GM19467 (cell line): ENCODE measurements around the gene CFAP68.
A peak's percentile ranks its signal among the peaks of the same experiment; 100 is the strongest.
"Not testable (repeated sequence)": the region's sequence is repeated elsewhere in the genome, so short reads cannot be mapped to it uniquely, and the experiment has no call there.

ENCODE experiments used
- ATAC-seq: cut with Tn5 transposase; IDR thresholded peaks from one replicate; pipeline ENCODE4 v1.9.1; 2021; ENCODE audit warnings: mild to moderate bottlenecking, moderate library complexity; ENCODE audit not compliant: unreplicated experiment

The CFAP68 gene

DNA sequence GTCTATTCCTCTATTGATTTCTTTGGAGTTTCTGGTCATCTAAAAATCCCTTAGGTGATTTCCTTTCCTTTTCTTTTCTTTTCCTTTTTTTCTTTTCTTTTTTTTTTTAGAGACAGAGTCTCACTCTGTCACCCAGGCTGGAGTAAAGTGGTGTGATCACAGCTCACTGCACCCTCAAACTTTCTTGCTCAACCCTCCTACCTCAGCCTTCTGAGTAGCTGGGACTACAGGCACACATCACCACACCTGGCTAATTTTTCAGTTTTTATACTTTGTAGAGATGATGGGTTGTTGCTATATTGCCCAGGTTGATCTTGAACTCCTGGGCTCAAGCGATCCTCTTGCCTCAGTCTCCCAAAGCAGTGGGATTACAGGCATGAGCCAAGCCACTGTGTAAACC lies 37.4 kb downstream of the CFAP68 start:
- no peak for ATAC-seq

DNA sequence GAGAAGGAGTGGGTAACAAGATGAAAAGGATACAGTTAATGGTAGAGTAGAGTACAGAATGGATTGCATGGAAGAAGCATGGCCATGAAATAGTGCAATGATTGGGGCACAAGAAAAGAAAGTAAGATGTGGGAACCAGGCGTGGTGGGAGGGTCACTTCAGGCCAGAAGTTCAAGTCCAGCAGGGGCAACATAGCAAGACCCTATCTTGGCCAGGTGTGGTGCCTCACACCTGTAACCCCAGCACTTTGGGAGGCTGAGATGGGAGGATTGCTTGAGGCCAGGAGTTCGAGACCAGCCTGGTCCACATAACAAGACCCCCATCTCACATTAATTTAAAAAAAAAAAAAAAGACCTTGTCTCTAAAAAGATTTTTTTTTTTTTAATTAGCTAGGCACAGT lies 38.0 kb downstream of the CFAP68 start:
- ATAC-seq: no peak

DNA sequence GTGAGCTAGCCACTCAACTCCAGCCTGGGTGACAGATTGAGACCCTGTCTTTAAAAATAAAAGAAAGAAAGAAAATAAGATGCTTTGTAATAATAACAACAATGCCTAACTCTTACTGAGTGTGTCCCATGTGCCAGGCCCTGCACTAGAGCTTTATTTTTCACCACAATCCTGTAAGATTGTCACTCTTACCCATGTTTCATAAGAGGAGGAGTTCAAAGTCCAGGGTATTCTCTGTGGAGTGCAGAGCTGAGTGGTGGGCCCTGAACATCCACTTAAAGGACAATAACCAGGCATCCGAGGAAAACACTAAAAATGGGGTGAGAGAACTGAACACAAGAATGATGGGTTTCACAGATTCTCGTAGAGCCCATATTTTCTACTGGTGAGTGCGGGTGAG lies 38.4 kb downstream of the CFAP68 start:
- no peak for ATAC-seq

DNA sequence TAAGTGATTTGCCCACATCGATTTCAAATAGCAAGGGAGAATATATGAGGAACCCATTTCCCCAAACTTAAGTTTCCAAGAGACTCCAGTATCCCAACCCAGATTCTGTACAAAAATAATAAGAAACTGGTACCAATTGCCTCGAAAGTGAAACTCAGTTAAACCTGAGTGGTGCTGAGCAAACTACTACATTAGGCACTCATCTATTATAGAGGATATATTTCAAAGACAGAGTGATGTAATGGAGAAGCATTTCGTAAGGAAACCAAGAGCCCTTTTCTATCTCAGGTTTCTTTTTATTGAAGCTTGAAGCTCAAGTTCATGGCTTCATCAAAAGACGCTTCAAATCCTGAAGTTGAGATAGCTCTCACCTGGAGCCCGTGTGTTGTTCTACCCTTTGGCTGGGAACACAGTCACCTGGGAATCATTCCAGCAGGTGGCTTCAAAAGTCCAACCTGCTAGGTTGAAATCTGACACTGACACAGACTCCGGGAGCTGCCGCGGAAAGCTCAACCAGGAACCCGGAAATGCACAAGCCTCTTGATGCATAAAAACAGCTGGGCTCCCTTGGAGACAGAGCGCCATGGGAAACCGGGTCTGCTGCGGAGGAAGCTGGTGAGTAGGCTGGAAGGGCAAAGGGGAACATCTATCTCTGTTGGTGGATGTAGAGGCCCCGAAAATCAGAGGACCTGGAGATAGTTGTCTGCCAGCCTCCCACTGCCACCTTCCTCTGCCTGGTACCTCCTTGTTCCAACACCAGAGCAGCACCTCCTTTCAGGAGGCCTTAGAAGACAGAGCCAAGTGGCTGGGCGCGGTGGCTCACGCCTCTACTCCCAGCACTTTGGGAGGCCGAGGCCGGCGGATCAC lies 39.3 kb downstream of the CFAP68 start, which contains the start of gene C11orf52:
Gene C11orf52, plus strand, starts transcription at position 524 of the 867 bp plus-strand sequence. Its CDS starts 60 bp downstream, at position 584.
- ATAC-seq: no peak

DNA sequence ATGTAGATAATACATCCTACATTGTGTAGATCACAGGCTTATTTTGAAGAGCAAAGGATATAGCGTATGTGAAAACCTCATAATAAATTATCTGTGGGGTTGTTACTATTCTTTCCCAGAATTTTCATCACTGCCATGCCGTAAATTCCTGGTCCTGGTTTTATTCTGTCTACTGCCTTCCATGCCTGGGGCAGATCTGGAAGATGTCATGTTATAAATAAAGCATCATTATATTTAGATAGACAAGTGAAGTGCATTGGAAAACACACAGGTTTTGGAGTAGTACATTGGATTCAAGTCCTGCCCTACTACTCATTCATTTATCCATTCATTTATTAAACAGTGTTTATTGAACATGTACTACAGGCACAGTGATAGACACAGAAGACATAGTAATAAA lies 41.6 kb downstream of the CFAP68 start:
- ATAC-seq: no peak

DNA sequence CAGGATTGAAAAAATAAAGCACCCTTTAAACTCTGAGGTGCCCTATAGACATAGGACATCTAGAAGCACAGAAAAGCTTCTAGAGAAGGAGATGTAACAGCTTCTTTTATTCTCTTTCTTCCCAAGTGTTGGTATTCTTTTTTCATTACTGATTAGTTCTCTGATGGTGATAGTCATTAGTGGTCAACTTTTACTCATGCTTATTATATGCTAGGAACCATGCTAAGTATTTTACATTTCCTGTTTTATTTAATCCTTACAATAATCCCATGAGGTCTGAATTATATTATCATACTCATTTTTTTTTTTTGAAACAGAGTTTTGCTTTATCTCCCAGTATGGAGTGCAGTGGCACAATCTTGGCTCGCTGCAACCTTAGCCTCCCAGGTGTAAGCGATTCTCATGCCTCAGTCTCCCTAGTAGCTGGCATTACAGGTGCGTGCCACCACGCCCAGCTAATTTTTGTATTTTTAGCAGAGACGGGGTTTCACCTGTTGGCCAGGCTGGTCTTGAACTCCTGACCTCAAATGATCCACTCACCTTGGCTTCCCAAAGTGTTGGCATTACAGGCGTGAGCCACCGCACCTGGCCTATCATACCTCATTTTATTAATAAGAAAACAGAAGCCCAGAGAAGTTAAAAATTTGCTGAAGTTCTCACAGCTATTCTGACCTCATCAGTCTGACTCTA lies 42.3 kb downstream of the CFAP68 start:
- ATAC-seq: no peak

DNA sequence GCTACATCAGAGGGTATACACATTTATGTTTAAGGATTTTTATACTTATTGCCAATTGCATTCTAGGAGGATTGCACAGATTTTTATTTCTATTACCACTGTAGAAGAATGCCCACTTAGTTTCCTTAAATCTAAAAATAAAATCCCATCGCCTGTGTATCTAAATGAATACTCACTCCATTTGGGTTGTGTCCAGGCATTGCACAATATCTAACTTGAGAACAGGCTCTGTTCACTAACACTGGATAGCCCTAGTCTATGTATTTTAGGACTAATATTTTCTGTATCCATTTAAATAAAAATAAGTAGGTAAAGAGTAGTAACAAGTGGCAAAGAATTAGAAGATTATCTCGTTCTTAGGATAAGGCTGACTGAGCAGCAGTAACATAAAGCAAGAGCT lies 43.5 kb downstream of the CFAP68 start:
- no peak for ATAC-seq

DNA sequence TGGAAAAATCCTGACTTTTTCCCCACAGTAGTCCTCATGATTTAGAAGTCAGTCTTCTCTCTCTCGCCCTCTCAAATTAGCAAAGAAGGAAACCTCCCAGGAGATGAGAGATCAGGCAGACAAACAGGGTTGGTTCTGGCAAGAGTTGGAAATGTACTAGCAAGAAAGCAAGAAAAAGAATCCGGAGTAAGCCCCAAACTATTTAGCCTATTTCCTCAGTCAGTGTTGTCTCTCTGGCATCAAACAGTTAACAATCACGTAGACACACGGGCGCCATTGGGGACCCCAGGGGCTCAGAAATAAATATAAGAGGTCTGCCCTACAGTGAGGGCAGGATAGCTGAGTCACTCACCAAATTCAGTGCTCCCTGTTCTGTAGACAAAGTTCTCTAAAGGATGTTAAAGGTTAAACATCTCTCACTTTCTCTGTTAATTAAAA lies 44.0 kb downstream of the CFAP68 start:
- ATAC-seq: no peak

DNA sequence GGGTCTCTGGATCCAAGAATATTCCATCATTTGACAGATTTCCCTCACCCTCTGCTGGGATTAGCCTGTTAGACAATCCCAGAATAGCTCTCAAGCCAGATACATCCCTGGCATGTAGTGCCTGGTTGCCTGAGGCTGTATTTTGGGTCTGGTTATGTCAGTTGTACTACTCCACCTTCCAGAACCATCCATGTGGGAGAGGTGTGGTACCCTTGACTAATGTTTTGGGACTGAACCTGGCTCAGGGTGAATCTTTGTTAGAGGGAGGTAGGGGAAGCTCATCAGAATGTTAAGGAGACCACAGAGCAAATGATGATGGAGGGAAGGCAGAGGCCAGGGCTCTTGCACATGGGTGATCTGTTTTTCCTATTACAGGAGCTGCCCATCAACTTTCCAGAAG lies 44.6 kb downstream of the CFAP68 start:
- no peak for ATAC-seq

DNA sequence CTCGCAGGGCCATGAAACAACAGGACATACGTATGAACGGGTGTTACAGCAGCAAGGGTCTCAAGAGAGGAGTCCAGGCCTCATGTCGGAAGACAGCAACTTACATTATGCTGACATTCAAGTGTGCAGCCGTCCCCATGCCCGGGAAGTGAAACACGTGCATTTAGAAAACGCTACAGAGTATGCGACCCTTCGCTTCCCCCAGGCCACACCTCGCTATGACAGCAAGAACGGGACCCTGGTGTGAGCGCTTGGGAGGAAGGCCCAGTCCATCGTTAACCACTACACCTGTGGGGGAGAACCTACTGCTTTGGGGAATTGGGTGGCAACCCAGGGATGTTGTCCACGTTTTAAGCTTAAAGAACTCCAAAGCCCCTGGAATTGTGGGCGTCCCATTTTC lies 46.6 kb downstream of the CFAP68 start:
- no peak for ATAC-seq

DNA sequence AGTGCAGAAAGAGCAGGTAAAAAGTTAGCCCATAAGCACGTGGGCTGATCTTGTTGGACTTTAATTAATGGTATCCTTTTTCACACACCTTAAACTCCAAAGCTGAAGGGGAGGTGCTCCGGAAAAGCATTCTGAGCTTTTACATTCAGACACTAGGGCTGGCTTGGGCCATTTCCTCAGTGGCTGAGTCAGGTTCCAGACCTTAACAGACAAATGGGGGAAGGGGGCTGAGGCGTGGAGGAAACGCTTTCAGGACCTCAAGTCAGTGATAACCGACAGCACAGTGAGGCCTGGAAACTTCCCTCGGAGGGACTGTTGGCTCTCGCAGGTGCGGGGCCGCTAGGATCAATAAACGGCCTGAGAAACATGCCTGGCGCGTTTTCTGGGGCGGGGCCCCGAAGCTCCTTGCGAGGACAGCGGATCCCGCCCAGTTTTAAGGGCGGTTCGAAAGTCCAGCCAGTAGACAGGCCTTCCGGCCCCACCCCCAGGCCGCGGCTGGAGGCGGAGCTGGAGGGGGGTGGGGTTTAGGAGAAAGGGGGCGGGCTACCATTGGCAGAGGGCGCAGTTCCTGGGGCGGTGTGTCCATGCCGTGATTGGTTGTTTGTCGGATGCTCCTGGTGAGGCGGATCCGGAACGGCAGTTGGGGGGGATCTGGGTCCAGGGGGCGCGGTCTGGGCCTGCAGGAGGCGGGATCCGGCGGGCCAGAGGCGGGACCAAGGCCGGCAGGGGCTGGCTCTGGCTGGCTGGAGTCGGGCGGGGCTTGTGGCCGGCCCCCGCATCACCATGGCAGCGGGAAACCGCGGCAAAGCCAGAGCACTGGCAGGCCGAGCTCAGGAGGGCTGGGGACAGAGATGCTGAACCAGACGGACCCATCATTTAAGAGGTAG lies 47.4 kb downstream of the CFAP68 start:
- ATAC-seq: peak; percentile 91

DNA sequence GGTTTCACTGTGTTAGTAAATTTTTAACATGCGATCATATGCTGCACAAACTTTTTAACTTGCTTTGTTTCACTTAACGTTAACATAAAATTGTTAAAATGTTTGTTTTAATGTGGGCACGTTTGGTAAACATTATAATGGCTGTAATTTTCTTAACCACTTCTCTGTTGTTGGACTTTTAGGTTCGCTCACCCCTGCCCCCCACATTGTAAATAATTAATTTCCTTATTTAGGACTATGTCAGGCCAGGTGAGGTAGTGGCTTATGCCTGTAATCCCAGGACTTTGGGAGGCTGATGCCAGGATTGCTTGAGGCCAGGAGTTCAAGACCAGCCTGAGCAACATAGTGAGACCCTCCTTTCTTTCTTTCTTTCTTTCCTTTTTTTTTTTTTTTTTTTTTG lies 51.1 kb downstream of the CFAP68 start:
- ATAC-seq: no peak

DNA sequence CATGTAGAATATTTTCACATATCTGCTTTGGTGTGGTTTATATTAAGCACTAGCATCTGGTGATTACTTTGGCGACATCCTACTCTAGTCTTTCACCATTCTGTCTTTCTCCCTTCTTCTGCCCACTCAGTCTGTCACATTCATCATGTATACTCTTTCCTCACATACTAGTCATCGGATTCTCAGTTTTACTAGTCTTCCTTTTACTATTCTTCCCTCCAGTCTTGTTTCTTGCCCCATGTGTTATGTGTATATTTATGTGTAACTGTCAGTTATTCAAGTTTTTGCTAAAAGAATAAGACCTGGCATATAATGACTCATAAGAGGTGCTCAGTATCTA lies 53.2 kb downstream of the CFAP68 start:
- no peak for ATAC-seq

DNA sequence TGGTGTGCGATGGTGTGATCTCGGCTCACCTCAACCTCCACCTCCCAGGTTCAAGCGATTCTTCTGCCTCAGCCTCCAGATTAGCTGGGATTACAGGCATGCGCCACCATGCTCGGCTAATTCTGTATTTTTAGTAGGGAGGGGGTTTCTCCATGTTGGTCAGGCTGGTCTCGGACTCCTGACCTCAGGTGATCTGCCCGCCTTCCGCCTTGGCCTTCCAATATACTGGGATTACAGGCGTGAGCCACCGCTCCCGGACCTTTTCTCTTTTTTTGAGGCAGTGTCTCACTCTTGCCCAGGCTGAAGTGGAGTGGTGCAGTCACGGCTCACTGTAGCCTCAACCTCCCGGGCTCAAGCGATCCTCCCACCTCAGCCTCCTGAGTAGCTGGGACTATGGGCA lies 53.8 kb downstream of the CFAP68 start:
- not testable (repeated sequence) for ATAC-seq

DNA sequence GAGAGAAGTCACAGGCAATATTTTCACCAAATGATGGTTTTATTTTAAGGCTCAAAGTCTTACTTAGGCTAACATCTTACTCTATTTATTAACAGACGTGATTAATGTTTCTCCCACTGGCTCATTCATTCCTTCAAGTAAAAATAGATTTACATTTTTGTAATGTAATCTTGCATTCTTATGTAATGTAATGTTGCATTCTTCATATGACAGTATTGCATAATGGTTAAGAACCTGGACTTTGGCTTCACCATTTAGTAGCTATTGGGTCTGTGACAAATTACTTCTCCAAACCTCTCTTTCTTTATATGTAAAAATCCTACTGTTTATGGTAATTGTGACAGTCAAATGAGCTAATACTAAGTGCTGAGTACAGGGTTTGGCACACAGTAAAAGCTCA lies 54.5 kb downstream of the CFAP68 start:
- ATAC-seq: no peak

DNA sequence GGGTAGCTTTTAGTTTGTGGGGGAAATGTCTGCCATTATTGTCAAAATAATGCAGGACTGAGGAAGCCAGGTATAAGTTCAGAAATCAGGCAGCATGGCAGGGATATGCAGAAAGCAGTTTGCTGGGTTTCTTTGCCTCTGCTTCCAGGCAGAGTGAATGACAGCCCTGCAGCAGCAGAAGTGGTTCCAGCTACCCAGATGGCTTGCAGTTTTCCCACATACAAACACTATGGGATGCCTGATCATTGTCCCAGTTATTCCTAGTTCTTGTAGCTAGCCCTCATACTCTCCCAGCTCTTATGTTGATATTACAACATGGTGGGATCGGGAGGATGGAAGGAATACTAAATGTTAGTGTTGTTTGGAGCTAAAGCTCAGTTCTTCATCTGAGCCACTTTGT lies 55.0 kb downstream of the CFAP68 start:
- ATAC-seq: no peak
